Heart left ventricle (tissue), 16 donors: Measurements from ENCODE around the gene AEBP2. TPM values are rescaled to one million over a fixed set of nuclear protein-coding genes. Genes with fewer than 3 reads are reported as not detected.
"Not testable (repeated sequence)": the region's sequence is repeated elsewhere in the genome, so short reads cannot be mapped to it uniquely, and the experiment has no call there.

Source experiments
- ATAC-seq, 4 donors: fragments of 200-7000 bp; cut with Tn5 transposase; one replicate each; pipeline ENCODE4 v1.9.1; 2020 to 2022; ENCODE audit warnings: moderate library complexity in 4 of 4, mild to moderate bottlenecking in 3 of 4, moderate number of reproducible peaks in 1 of 4
- DNase-seq, 5 donors: peaks; one replicate each; pipeline ENCODE4 v3.0.0-alpha.2; 2020
- H3K27ac ChIP-seq, 12 donors: fragments of 200-600 bp; sonication (generic) in 4 of 12; one replicate each; pipeline versions ENCODE4 v1.5.0 to v1.8.0; 2016 to 2022; ENCODE audit warnings: mild to moderate bottlenecking in 2 of 12
- H3K27me3 ChIP-seq, 9 donors: fragments of 200-600 bp; sonication (generic) in 2 of 9; one replicate each; pipeline versions ENCODE4 v1.5.1 to v1.8.0; 2016 to 2022; ENCODE audit warnings: mild to moderate bottlenecking in 3 of 9
- H3K36me3 ChIP-seq, 9 donors: fragments of 200-600 bp; sonication (generic) in 2 of 9; one replicate each; pipeline versions ENCODE4 v1.5.0 to v1.8.0; 2018 to 2022; ENCODE audit warnings: mild to moderate bottlenecking in 2 of 9
- H3K4me1 ChIP-seq, 12 donors: fragments of 200-600 bp; sonication (generic) in 4 of 12; one replicate each; pipeline versions ENCODE4 v1.5.0 to v1.8.0; 2016 to 2022; ENCODE audit warnings: mild to moderate bottlenecking in 3 of 12
- H3K4me3 ChIP-seq, 12 donors: fragments of 200-600 bp; sonication (generic) in 4 of 12; one replicate each; pipeline versions ENCODE4 v1.5.0 to v1.8.0; 2017 to 2022; ENCODE audit warnings: mild to moderate bottlenecking in 9 of 12, moderate library complexity in 4 of 12
- H3K9me3 ChIP-seq, 12 donors: fragments of 200-600 bp; sonication (generic) in 4 of 12; one replicate each; pipeline versions ENCODE4 v1.5.0 to v1.8.0; 2016 to 2022; ENCODE audit warnings: mild to moderate bottlenecking in 1 of 12
- POLR2A ChIP-seq, 2 donors: fragments of 450-650 bp; IDR thresholded peaks; one replicate each; pipeline ENCODE4 v1.6.1; 2017; ENCODE audit warnings: antibody characterized with exemption in 2 of 2, mild to moderate bottlenecking in 2 of 2, moderate library complexity in 2 of 2
- WGBS, 4 donors: extraction: QIAGEN DNeasy Blood & Tissue Kit in 2 of 4; methylation state at CpG; one replicate each; pipeline versions ENCODE4 v1.1.5 to v1.1.7; 2013 to 2018; 5-methylcytosine and 5-hydroxymethylcytosine counted together
- intact Hi-C, 10 donors: fragments of 100-400 bp; cut with DNase I; formaldehyde crosslinking; loops; one replicate each; pipeline versions ENCODE4 v1.11.1 to v1.14.2; 2022
- polyA plus RNA-seq, 2 donors: library from polyadenylated mRNA; stranded (reverse); fragments of 200-250 nt; gene quantifications; one replicate each; pipeline ENCODE4 v1.2.3, GENCODE V29; 2013
- total RNA-seq, 9 donors: library from RNA; depleted of rRNA in 2 of 9; stranded (reverse); fragments of >200 nt in 2 of 9; fragmentation: NEBNext Ultra II Directional in 3 of 9; extraction: Animal tissue kit (Norgen Biotek cat#: 25700) in 3 of 9; gene quantifications; one replicate each; pipeline versions ENCODE4 v1.1.0 to v1.2.4, GENCODE V29; 2016 to 2023
- TF ChIP-seq, protein P1 (sequence below), 12 donors: fragments of 200-600 bp; sonication (generic) in 4 of 12; IDR thresholded peaks; one replicate each; pipeline versions ENCODE4 v1.5.0 to v1.8.0; 2018 to 2022; ENCODE audit warnings: antibody characterized with exemption in 12 of 12, mild to moderate bottlenecking in 5 of 12
- donor health status: ischemic (EF 13 %, LVEDD 7.1; RV severe dilation, severe dysfunction).
- donor health status: healthy with polysubstance abuse.
- donor health status: DM: no; HTN: yes; CAD: no.
- donor health status: DM: no; HTN: no; CAD: no.
- donor health status: ischemic (EF 25% LVEDD 6.9; RV normal size, moderate dysfunction).
- donor health status: ischemic (EF 25% LVEDD 5.7; RV mildly dilated, moderate dysfunction).
- donor health status: healthy.
- donor health status: DM: yes; HTN: yes; CAD: no.
- donor health status: ischemic (EF 35%, LVEDD 5.7; RV mildly dilated, moderate dysfunction).
- donor health status: nonischemic (EF 11% LVEDD 7.7; RV severe dilation, severe dysfunction).
- donor health status: DM: yes; HTN: yes; CAD: no.
- donor health status: PGD.
- donor health status: ischemic (EF 29% LVEDD 5.4; RV normal size, mild dysfunction).
- donor health status: nonischemic (EF 23%, LVEDD 6.1; RV moderate dilation, normal function).

AEBP2 gene
- total and polyA plus RNA-seq, 11 donors = 7.6 to 36.5 (median 22.1) TPM

DNA sequence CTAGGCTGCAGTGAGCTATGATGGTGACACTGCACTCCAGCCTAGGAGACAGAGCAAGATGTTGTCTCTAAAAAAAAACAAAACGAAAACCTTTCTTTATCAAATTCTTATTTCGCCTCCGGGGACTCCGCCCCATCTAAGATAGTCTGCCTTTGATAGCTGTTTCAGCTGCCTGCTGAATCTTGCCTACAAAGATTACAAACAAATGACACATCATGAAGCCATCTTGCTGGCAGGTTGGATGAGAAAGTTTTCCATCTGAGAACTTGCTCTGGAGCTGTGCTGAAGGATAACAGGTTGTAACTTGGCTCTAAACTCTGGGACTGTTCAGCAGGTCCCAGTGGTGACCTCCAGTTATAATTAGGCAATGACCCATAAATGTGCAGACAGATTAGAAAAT is 41.8 kb upstream of the AEBP2 start:
- Histone ChIP-seq H3K27me3 (no peaks in the 10 kb centered on the region), H3K27ac (no peak overlapping the region), H3K4me3 (no peak overlapping the region), H3K4me1 (peaks cover 0 to 2% (median 0%) of the 10 kb centered on the region in 12 donors), H3K9me3 (no peaks in the 10 kb centered on the region), H3K36me3 (no peaks in the 10 kb centered on the region)
- TF ChIP-seq, protein P1, sequence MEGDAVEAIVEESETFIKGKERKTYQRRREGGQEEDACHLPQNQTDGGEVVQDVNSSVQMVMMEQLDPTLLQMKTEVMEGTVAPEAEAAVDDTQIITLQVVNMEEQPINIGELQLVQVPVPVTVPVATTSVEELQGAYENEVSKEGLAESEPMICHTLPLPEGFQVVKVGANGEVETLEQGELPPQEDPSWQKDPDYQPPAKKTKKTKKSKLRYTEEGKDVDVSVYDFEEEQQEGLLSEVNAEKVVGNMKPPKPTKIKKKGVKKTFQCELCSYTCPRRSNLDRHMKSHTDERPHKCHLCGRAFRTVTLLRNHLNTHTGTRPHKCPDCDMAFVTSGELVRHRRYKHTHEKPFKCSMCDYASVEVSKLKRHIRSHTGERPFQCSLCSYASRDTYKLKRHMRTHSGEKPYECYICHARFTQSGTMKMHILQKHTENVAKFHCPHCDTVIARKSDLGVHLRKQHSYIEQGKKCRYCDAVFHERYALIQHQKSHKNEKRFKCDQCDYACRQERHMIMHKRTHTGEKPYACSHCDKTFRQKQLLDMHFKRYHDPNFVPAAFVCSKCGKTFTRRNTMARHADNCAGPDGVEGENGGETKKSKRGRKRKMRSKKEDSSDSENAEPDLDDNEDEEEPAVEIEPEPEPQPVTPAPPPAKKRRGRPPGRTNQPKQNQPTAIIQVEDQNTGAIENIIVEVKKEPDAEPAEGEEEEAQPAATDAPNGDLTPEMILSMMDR (IDR thresholded peaks at IDR 0.05) = no peak
- TF ChIP-seq POLR2A (IDR thresholded peaks at IDR 0.05) = no peak
- DNase-seq (no peak), ATAC-seq (peak in 2 of 4 donors; percentile 38 to 69)
- whole genome bisulfite sequencing, 4 donors = 72 to 80% (median 77%) methylated on average over 4 of the region's 4 CpGs
- intact Hi-C loops = no loop called here

GRCh38 chr12:19398376-19399363 is 40.6 kb upstream of the AEBP2 start:
- TF ChIP-seq POLR2A (IDR thresholded peaks at IDR 0.05) = no peak
- TF ChIP-seq, protein P1 (IDR thresholded peaks at IDR 0.05) = no peak
- ATAC-seq (peak in 1 of 4 donors; percentile 34), DNase-seq (no peak)
- no peaks in the 10 kb centered on the region for H3K9me3 ChIP-seq
- WGBS, 4 donors = 66 to 75% (median 71%) methylated on average over 6 of the region's 6 CpGs
- H3K4me1 ChIP-seq = peaks cover 0 to 8% (median 0%) of the 10 kb centered on the region in 12 donors
- H3K4me3 ChIP-seq = no peak overlapping the region
- no peaks in the 10 kb centered on the region for H3K36me3 ChIP-seq
- intact Hi-C loops = no loop called here
- H3K27me3 ChIP-seq = no peaks in the 10 kb centered on the region
- no peak overlapping the region for H3K27ac ChIP-seq

DNA sequence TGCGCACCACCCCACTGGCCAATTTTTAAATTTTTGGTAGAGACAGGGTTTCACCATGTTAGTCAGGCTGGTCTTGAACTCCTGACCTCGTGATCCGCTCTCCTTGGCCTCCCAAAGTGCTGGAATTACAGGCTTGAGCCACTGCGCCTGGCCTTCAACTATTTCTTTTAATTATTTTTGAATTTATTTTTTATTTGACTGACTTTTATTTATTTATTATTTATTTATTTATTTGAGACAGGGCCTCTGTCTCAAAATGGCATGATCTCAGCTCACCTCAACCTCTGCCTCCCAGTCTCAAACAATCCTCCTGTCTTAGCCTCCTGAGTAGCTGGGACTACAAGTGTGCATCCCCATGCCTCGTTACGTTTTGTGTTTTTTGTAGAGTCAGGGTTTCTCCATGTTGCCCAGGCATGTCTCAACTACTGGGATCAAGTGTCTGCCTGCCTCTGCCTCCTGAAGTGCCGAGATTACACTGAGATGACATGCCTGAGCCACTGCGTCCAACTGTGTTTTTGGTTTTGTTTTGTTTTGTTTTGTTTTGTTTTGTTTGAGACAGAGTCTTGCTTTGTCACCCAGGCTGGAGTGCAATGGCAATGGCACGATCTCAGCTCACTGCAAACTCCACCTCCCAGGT is 38.5 kb upstream of the AEBP2 start:
- H3K9me3 ChIP-seq, intact Hi-C loops, H3K27me3 ChIP-seq, H3K27ac ChIP-seq, H3K4me1 ChIP-seq, H3K36me3 ChIP-seq, ATAC-seq, H3K4me3 ChIP-seq, DNase-seq: not testable (repeated sequence)
- WGBS, 4 donors = 95 to 98% (median 96%) methylated on average over 9 of the region's 9 CpGs

- Histone ChIP-seq H3K36me3 (no peaks in the 10 kb centered on the region), H3K27me3 (no peaks in the 10 kb centered on the region), H3K27ac (no peak overlapping the region), H3K9me3 (no peaks in the 10 kb centered on the region), H3K4me1 (peaks cover 0 to 8% (median 0%) of the 10 kb centered on the region in 12 donors), H3K4me3 (no peak overlapping the region)
- intact Hi-C loops = no loop called here
- TF ChIP-seq, protein P1 (IDR thresholded peaks at IDR 0.05) = no peak
- no peak for TF ChIP-seq POLR2A (IDR thresholded peaks at IDR 0.05)
- 91 to 94% (median 92%) methylated on average over 6 of the region's 6 CpGs for WGBS, 4 donors
- ATAC-seq (no peak), DNase-seq (no peak)
These were observed 37.1 kb upstream of the AEBP2 start for GRCh38 chr12:19402211-19402610.
